WTC11 (cell line): ENCODE measurements around the gene PHF12. TPM values are rescaled to one million over a fixed set of nuclear protein-coding genes. Genes with fewer than 3 reads are reported as not detected.

Experiments
- ATAC-seq: fragments of 200-7000 bp; cut with Tn5 transposase; 2 replicates; pipeline ENCODE4 v1.10.0; 2021; ENCODE audit warnings: mild to moderate bottlenecking, moderate library complexity
- CTCF ChIA-PET: fragments of 300-600 bp; sonication (Branson Sonifier 250); formaldehyde crosslinking; loops from one replicate; lab custom pipeline; 2021; ENCODE audit warnings: antibody characterized with exemption; lab: Charles Lee
- POLR2A ChIA-PET: fragments of 350-600 bp; sonication (Branson Sonifier 250); formaldehyde crosslinking; loops from one replicate; lab custom pipeline; 2021; ENCODE audit warnings: antibody characterized with exemption; lab: Charles Lee
- DNase-seq: peaks from one replicate; pipeline ENCODE4 v3.0.0; 2021; ENCODE audit warnings: low spot score
- H3K27ac Mint-ChIP-seq: 2 replicates; pipeline ENCODE4 v1.8.0; 2021; ENCODE audit warnings: mixed read lengths
- H3K27me3 Mint-ChIP-seq: 2 replicates; pipeline ENCODE4 v1.8.0; 2021; ENCODE audit warnings: low read depth, mild to moderate bottlenecking, moderate library complexity, mixed read lengths
- H3K36me3 Mint-ChIP-seq: 2 replicates; pipeline ENCODE4 v1.8.0; 2021; ENCODE audit warnings: mixed read lengths
- H3K4me1 Mint-ChIP-seq: 2 replicates; pipeline ENCODE4 v1.8.0; 2022; ENCODE audit warnings: mixed read lengths
- H3K4me3 Mint-ChIP-seq: 2 replicates; pipeline ENCODE4 v1.8.0; 2021; ENCODE audit warnings: mild to moderate bottlenecking, moderate library complexity, mixed read lengths
- H3K9me3 Mint-ChIP-seq: 2 replicates; pipeline ENCODE4 v1.8.0; 2021; ENCODE audit warnings: mixed read lengths
- ESRRA ChIP-seq: sonication (generic); formaldehyde crosslinking; IDR thresholded peaks from 2 replicates; pipeline ENCODE4 v1.8.1; 2022; ENCODE audit warnings: mild to moderate bottlenecking, missing genetic modification reagents, borderline replicate concordance
- IRF2 ChIP-seq: sonication (generic); formaldehyde crosslinking; IDR thresholded peaks from 2 replicates; pipeline ENCODE4 v1.8.0; 2022; ENCODE audit warnings: low read depth, missing genetic modification reagents, borderline replicate concordance
- JAZF1 ChIP-seq: fragments of 250-450 bp; sonication (Bioruptor Pico); IDR thresholded peaks from 2 replicates; pipeline ENCODE4 v1.9.0; 2021; ENCODE audit warnings: moderate library complexity, mild to moderate bottlenecking, inconsistent platforms
- NFATC4 ChIP-seq: fragments of 250-450 bp; sonication (Bioruptor Pico); IDR thresholded peaks from 2 replicates; pipeline ENCODE4 v1.9.0; 2021; ENCODE audit warnings: mild to moderate bottlenecking
- NFE2L1 ChIP-seq: sonication (generic); formaldehyde crosslinking; IDR thresholded peaks from 2 replicates; pipeline ENCODE4 v1.8.1; 2023; ENCODE audit warnings: missing genetic modification reagents
- NR3C1 ChIP-seq: sonication (generic); formaldehyde crosslinking; conservative IDR thresholded peaks from 2 replicates; pipeline ENCODE4 v1.8.1; 2023; ENCODE audit warnings: low read depth, mild to moderate bottlenecking, missing genetic modification reagents
- OVOL2 ChIP-seq: fragments of 250-450 bp; sonication (Bioruptor Pico); IDR thresholded peaks from 2 replicates; pipeline ENCODE4 v1.9.0; 2021; ENCODE audit warnings: mild to moderate bottlenecking, borderline replicate concordance
- PRRX2 ChIP-seq: fragments of 250-450 bp; sonication (Bioruptor Pico); IDR thresholded peaks from 2 replicates; pipeline ENCODE4 v1.8.0; 2021; ENCODE audit warnings: mild to moderate bottlenecking
- SOX15 ChIP-seq: fragments of 250-450 bp; sonication (Bioruptor Pico); IDR thresholded peaks from 2 replicates; pipeline ENCODE4 v1.9.0; 2021; ENCODE audit warnings: mild to moderate bottlenecking
- TCF7 ChIP-seq: sonication (generic); formaldehyde crosslinking; IDR thresholded peaks from 2 replicates; pipeline ENCODE4 v1.8.0; 2022; ENCODE audit warnings: mild to moderate bottlenecking, low read depth, missing genetic modification reagents, moderate library complexity
- TEAD1 ChIP-seq: sonication (generic); formaldehyde crosslinking; IDR thresholded peaks from 2 replicates; pipeline ENCODE4 v1.8.0; 2022; ENCODE audit warnings: mild to moderate bottlenecking, missing genetic modification reagents
- ZNF396 ChIP-seq: fragments of 250-450 bp; sonication (Bioruptor Pico); IDR thresholded peaks from 2 replicates; pipeline ENCODE4 v1.8.0; 2021; ENCODE audit warnings: mild to moderate bottlenecking, moderate library complexity, borderline replicate concordance
- ZNF416 ChIP-seq: fragments of 250-450 bp; sonication (Bioruptor Pico); IDR thresholded peaks from 2 replicates; pipeline ENCODE4 v1.9.0; 2021; ENCODE audit warnings: mild to moderate bottlenecking, inconsistent platforms
- total RNA-seq: library from RNA; stranded (reverse); gene quantifications from 3 replicates; pipeline ENCODE4 v1.2.3, GENCODE V29; 2021
- TF ChIP-seq, protein P1 (sequence below): fragments of 250-450 bp; sonication (Bioruptor Pico); IDR thresholded peaks from 2 replicates; pipeline ENCODE4 v1.8.0; 2021; ENCODE audit warnings: mild to moderate bottlenecking
- TF ChIP-seq, protein P2 (sequence below): fragments of 200-600 bp; IDR thresholded peaks from 2 replicates; pipeline ENCODE4 v1.8.0; 2022; ENCODE audit warnings: antibody characterized with exemption
- TF ChIP-seq, protein P3 (sequence below): sonication (generic); formaldehyde crosslinking; IDR thresholded peaks from 2 replicates; pipeline ENCODE4 v1.8.0; 2022; ENCODE audit warnings: mild to moderate bottlenecking, missing genetic modification reagents
- TF ChIP-seq, protein P4 (sequence below): fragments of 250-450 bp; sonication (Bioruptor Pico); IDR thresholded peaks from 2 replicates; pipeline ENCODE4 v1.9.0; 2021; ENCODE audit warnings: moderate library complexity, mild to moderate bottlenecking, inconsistent platforms, borderline replicate concordance
- TF ChIP-seq, protein P5 (sequence below): sonication (generic); formaldehyde crosslinking; IDR thresholded peaks from 2 replicates; pipeline ENCODE4 v1.8.1; 2023; ENCODE audit warnings: mild to moderate bottlenecking, missing genetic modification reagents, borderline replicate concordance
- TF ChIP-seq, protein P6 (sequence below): sonication (generic); formaldehyde crosslinking; IDR thresholded peaks from 2 replicates; pipeline ENCODE4 v1.8.1; 2022; ENCODE audit warnings: mild to moderate bottlenecking, missing genetic modification reagents, moderate library complexity, borderline replicate concordance
- TF ChIP-seq, protein P7 (sequence below): sonication (generic); formaldehyde crosslinking; IDR thresholded peaks from 2 replicates; pipeline ENCODE4 v1.8.0; 2023; ENCODE audit warnings: missing genetic modification reagents
- TF ChIP-seq, protein P8 (sequence below): sonication (generic); formaldehyde crosslinking; IDR thresholded peaks from 2 replicates; pipeline ENCODE4 v1.8.0; 2022; ENCODE audit warnings: mild to moderate bottlenecking, missing genetic modification reagents
- TF ChIP-seq, protein P9 (sequence below): fragments of 250-450 bp; sonication (Bioruptor Pico); IDR thresholded peaks from 2 replicates; pipeline ENCODE4 v1.9.0; 2021; ENCODE audit warnings: mild to moderate bottlenecking

PHF12 gene
- total RNA-seq, 1 experiment from 2014 or later = 69.8 TPM

DNA sequence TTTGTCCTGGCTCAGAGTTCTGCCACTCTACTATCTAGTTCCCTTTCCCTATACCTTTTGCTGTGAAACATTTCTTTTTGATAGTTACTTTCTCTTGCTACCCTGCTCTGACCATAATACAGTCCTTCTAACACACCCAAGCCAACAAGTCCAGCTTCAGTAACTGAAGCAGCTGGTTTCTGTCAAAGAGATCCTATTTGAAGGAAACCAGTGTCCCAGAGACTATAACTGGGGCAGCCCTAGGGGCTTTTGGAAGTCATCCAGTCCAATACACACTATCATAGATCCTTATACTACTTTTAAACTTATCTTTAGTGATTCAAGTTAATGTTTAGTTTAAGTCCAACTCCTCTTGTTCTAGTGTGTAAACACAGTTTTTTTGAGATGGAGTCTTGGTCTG, 31.1 kb downstream of the PHF12 start:
- H3K9me3 Mint-ChIP-seq = no peaks in the 10 kb centered on the region
- POLR2A ChIA-PET = no interaction called here
- ATAC-seq (no peak), DNase-seq (no peak)
- H3K4me3 Mint-ChIP-seq = no peak overlapping the region
- H3K27me3 Mint-ChIP-seq = no peaks in the 10 kb centered on the region
- CTCF ChIA-PET = no interaction called here
- H3K27ac Mint-ChIP-seq = no peak overlapping the region
- TF ChIP-seq ZNF416 (no peak), TCF7 (CRISPR knock-in tag) (no peak), NFATC4 (CRISPR knock-in tag) (no peak), PRRX2 (CRISPR knock-in tag) (no peak), SOX15 (no peak), TEAD1 (no peak), ZNF396 (no peak), IRF2 (no peak), JAZF1 (CRISPR knock-in tag) (no peak), ESRRA (CRISPR knock-in tag) (no peak)
- TF ChIP-seq, protein P1, sequence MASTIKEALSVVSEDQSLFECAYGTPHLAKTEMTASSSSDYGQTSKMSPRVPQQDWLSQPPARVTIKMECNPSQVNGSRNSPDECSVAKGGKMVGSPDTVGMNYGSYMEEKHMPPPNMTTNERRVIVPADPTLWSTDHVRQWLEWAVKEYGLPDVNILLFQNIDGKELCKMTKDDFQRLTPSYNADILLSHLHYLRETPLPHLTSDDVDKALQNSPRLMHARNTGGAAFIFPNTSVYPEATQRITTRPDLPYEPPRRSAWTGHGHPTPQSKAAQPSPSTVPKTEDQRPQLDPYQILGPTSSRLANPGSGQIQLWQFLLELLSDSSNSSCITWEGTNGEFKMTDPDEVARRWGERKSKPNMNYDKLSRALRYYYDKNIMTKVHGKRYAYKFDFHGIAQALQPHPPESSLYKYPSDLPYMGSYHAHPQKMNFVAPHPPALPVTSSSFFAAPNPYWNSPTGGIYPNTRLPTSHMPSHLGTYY (CRISPR knock-in tag) = no peak
- TF ChIP-seq, protein P2, sequence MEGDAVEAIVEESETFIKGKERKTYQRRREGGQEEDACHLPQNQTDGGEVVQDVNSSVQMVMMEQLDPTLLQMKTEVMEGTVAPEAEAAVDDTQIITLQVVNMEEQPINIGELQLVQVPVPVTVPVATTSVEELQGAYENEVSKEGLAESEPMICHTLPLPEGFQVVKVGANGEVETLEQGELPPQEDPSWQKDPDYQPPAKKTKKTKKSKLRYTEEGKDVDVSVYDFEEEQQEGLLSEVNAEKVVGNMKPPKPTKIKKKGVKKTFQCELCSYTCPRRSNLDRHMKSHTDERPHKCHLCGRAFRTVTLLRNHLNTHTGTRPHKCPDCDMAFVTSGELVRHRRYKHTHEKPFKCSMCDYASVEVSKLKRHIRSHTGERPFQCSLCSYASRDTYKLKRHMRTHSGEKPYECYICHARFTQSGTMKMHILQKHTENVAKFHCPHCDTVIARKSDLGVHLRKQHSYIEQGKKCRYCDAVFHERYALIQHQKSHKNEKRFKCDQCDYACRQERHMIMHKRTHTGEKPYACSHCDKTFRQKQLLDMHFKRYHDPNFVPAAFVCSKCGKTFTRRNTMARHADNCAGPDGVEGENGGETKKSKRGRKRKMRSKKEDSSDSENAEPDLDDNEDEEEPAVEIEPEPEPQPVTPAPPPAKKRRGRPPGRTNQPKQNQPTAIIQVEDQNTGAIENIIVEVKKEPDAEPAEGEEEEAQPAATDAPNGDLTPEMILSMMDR = no peak
- TF ChIP-seq, protein P3, sequence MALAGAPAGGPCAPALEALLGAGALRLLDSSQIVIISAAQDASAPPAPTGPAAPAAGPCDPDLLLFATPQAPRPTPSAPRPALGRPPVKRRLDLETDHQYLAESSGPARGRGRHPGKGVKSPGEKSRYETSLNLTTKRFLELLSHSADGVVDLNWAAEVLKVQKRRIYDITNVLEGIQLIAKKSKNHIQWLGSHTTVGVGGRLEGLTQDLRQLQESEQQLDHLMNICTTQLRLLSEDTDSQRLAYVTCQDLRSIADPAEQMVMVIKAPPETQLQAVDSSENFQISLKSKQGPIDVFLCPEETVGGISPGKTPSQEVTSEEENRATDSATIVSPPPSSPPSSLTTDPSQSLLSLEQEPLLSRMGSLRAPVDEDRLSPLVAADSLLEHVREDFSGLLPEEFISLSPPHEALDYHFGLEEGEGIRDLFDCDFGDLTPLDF (CRISPR knock-in tag) = no peak
- TF ChIP-seq, protein P4, sequence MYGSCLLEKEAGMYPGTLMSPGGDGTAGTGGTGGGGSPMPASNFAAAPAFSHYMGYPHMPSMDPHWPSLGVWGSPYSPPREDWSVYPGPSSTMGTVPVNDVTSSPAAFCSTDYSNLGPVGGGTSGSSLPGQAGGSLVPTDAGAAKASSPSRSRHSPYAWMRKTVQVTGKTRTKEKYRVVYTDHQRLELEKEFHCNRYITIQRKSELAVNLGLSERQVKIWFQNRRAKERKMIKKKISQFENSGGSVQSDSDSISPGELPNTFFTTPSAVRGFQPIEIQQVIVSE = no peak
- TF ChIP-seq, protein P5, sequence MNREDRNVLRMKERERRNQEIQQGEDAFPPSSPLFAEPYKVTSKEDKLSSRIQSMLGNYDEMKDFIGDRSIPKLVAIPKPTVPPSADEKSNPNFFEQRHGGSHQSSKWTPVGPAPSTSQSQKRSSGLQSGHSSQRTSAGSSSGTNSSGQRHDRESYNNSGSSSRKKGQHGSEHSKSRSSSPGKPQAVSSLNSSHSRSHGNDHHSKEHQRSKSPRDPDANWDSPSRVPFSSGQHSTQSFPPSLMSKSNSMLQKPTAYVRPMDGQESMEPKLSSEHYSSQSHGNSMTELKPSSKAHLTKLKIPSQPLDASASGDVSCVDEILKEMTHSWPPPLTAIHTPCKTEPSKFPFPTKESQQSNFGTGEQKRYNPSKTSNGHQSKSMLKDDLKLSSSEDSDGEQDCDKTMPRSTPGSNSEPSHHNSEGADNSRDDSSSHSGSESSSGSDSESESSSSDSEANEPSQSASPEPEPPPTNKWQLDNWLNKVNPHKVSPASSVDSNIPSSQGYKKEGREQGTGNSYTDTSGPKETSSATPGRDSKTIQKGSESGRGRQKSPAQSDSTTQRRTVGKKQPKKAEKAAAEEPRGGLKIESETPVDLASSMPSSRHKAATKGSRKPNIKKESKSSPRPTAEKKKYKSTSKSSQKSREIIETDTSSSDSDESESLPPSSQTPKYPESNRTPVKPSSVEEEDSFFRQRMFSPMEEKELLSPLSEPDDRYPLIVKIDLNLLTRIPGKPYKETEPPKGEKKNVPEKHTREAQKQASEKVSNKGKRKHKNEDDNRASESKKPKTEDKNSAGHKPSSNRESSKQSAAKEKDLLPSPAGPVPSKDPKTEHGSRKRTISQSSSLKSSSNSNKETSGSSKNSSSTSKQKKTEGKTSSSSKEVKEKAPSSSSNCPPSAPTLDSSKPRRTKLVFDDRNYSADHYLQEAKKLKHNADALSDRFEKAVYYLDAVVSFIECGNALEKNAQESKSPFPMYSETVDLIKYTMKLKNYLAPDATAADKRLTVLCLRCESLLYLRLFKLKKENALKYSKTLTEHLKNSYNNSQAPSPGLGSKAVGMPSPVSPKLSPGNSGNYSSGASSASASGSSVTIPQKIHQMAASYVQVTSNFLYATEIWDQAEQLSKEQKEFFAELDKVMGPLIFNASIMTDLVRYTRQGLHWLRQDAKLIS (CRISPR knock-in tag) = no peak
- TF ChIP-seq, protein P6, sequence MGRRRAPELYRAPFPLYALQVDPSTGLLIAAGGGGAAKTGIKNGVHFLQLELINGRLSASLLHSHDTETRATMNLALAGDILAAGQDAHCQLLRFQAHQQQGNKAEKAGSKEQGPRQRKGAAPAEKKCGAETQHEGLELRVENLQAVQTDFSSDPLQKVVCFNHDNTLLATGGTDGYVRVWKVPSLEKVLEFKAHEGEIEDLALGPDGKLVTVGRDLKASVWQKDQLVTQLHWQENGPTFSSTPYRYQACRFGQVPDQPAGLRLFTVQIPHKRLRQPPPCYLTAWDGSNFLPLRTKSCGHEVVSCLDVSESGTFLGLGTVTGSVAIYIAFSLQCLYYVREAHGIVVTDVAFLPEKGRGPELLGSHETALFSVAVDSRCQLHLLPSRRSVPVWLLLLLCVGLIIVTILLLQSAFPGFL (CRISPR knock-in tag) = no peak
- no peaks in the 10 kb centered on the region for H3K4me1 Mint-ChIP-seq
- H3K36me3 Mint-ChIP-seq = peaks cover 87% of the 10 kb centered on the region

DNA sequence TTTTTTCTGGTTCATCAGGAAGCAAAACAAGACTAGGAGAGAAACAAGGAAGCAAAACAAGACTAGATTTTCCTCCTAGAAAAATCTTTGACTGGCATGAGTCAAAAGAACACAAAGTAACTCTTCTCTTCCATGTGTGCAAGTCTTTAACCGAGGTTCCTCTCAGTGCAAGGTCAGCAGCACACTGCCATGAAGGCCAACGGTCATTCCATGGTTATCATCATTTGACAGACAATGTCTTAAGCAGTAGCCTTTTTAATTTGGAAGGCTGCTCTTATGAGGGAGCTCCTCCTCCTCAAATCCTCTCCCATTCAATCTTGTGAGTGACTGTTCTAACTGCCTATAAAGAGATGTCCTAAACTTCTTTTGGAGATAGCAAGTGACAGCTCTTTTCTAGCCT, 33.0 kb downstream of the PHF12 start:
- ChIA-PET CTCF (interaction anchor here (1.4 to 1.5 kb wide), 2 partner anchors 17 to 199 kb away, joined by 4 read pairs; no protein-coding TSS in a partner anchor), POLR2A (interaction anchor here (0.6 kb wide), 1 partner anchor 169 kb away, joined by 3 read pairs; no protein-coding TSS in a partner anchor)
- DNase-seq (no peak), ATAC-seq (no peak)
- Mint-ChIP-seq H3K4me3 (no peak overlapping the region), H3K27ac (no peak overlapping the region), H3K27me3 (no peaks in the 10 kb centered on the region), H3K4me1 (no peaks in the 10 kb centered on the region), H3K9me3 (no peaks in the 10 kb centered on the region), H3K36me3 (peaks cover 86% of the 10 kb centered on the region)
- TF ChIP-seq, protein P7, sequence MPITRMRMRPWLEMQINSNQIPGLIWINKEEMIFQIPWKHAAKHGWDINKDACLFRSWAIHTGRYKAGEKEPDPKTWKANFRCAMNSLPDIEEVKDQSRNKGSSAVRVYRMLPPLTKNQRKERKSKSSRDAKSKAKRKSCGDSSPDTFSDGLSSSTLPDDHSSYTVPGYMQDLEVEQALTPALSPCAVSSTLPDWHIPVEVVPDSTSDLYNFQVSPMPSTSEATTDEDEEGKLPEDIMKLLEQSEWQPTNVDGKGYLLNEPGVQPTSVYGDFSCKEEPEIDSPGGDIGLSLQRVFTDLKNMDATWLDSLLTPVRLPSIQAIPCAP (CRISPR knock-in tag) = no peak
- TF ChIP-seq, protein P8, sequence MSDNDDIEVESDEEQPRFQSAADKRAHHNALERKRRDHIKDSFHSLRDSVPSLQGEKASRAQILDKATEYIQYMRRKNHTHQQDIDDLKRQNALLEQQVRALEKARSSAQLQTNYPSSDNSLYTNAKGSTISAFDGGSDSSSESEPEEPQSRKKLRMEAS (CRISPR knock-in tag) = no peak
- TF ChIP-seq NR3C1 (CRISPR knock-in tag) = no peak
- no peak for TF ChIP-seq OVOL2 (CRISPR knock-in tag)
- TF ChIP-seq NFE2L1 = no peak
- TF ChIP-seq, protein P9, sequence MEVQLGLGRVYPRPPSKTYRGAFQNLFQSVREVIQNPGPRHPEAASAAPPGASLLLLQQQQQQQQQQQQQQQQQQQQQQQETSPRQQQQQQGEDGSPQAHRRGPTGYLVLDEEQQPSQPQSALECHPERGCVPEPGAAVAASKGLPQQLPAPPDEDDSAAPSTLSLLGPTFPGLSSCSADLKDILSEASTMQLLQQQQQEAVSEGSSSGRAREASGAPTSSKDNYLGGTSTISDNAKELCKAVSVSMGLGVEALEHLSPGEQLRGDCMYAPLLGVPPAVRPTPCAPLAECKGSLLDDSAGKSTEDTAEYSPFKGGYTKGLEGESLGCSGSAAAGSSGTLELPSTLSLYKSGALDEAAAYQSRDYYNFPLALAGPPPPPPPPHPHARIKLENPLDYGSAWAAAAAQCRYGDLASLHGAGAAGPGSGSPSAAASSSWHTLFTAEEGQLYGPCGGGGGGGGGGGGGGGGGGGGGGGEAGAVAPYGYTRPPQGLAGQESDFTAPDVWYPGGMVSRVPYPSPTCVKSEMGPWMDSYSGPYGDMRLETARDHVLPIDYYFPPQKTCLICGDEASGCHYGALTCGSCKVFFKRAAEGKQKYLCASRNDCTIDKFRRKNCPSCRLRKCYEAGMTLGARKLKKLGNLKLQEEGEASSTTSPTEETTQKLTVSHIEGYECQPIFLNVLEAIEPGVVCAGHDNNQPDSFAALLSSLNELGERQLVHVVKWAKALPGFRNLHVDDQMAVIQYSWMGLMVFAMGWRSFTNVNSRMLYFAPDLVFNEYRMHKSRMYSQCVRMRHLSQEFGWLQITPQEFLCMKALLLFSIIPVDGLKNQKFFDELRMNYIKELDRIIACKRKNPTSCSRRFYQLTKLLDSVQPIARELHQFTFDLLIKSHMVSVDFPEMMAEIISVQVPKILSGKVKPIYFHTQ (CRISPR knock-in tag) = no peak
